ENCODE data around the gene TNC.

The TNC gene

DNA sequence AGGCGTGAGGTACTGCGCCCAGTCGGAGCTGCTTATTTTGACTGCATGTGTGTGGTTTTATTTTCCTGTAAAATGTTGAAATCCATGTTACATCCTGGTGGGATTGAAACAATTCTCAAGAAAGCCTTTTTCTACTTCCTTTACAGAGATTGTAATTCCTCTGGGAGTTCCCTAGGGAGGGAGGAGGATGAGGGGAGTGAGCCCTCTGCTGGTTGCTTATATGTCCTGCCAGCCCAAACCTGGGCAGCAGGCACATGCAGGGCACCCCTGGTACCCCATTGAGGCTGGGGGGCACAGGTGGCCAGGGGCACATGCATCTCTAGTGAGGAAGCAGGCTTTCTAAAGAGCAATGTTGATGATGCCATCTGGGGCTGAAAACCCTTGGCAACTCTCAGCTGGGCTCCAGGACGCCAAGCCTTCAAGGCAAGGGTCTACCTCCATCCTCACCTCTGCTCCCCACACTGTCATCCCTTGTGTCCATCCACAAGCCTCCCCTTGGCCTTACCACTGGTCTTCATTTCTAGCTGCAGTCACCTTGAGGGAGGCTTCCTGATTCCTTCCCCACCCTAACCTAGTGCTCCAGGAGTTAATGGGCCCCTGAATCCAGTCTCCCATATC, 102.8 kb downstream of the TNC start:
- peak in 8 of 58 donors; percentile 4 to 20 (median 10) for DNase-seq

DNA sequence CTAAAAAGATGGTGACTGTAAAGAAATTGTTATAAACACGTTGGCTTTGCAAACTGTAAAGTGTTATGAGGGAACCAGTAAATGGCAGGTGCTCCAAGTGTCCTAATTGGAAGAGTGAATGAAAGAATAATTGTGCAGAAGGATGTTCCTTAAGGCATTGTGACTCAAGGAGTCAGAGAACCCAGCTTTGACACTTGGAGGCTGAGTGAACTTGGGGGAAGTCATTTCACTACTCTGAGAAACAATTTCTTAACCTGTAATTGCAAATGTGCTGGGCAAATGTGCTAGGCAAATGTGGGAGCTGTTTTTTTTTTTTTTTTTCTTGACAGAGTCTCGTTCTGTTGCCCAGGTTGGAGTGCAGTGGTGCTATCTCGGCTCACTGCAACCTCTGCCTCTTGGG, 103.5 kb downstream of the TNC start:
- no peak for DNase-seq

DNA sequence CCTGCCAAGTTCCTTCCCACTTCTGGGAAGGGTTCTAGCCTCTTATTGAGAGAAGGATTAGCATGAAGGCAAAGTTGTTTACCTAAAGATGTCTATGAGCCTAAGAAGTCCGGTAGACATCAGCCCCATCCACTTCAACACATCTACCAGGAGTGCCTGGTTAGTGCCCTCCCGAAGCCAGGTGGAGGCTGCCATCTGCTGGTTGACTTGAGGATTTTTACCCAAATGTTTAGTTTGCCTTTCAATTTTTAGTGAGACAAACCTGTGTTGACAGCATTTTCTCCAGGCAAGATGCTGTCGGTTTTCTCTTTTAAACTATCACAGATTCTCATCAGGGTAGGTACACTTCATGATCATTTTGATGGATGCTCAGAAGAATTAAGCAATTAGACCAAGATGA, 104.0 kb downstream of the TNC start:
- peak in 46 of 58 donors; percentile 8 to 73 (median 28) for DNase-seq

DNA sequence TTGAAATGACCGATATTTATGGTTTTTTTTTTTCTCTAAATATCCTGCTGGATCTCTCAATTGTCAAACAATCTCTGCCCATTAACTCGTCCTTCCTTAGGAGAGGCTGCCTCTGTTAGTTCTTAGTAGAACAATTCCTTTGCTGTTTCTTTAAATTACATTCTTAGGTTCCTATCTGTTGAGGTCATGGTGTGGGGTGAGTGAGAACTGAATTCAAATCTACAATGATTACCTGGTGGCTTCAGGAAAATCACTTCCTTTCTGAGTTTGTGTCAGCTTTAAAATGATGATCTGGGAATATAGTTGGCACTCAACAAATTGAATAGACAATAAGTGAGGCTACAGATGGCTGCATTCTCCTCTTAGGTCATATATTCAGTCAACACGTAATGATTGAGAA, 105.5 kb downstream of the TNC start:
- DNase-seq: no peak

DNA sequence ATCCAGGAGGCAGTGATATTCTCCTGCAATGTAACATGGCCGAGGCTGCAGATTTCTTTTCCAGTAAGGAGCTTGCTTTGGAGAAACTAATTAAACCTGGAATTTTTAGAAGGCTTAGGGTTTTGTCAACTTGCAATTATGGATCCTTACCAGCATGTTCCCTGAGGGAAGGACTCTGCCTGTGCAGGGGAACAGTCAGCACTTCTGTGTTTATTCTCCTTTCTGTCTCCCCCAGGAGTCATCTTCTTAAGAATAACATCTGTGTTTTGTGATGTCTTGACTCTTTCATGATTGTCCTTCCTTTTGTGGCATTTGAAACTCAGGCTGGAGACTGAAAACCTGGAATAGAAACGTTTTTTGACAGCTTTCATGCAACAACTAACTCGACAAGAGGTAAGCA, 107.1 kb downstream of the TNC start:
- no peak for DNase-seq

DNA sequence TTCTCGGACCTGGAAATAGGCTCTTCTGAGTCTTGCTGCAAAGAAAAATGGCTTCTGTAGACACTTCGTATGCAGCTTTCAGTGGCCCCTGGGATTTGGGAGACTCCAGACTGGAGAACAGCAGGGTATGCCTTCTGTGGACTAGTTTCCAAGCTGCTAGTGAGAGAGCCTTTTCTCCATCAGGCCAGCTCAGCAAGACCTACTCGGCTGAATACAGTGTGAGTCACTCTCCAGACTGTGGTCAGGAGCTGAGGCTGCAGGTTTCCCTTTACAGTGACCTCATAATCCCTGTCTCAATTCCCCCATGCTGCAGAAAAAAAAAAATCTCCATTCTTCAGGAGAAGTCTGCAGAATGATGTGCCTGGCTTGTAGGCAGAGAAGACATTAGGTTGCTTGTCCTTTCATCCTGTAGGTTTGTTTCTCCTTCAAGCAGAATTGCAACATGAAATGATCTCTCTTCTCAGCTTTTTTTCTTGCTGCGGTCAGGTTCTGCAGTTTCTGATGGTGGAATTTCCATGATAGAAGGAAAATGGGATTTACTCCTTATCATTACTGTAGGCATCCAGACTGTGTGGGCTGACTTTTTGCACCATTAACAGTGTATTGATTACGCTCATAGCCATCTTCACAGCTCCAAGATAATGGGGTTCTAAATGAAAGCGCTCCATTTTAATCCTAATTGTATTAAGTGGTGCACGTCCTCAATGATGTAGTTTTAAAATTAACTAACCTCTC, 109.3 kb downstream of the TNC start:
- DNase-seq: no peak

DNA sequence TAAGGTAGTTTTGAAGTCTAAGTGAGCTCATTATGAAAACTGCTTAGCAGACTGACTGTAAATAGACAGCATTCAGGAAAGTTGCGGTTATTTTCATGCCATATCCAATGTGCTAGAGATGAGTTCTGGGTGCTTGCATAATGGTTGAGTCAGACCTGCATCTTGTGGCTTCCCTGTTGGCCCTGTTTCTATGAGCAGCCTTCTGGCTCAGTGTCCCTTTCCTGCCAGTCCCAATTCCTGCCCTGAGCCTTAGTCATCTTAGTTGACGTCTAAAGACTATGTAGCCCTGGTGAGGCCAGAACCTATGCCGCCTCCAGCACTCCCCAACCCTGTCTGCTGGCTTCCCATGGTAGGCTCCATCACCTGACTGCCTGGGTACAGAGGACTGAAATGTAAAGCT, 111.3 kb downstream of the TNC start:
- DNase-seq: peak in 5 of 58 donors; percentile 4 to 18 (median 8)

DNA sequence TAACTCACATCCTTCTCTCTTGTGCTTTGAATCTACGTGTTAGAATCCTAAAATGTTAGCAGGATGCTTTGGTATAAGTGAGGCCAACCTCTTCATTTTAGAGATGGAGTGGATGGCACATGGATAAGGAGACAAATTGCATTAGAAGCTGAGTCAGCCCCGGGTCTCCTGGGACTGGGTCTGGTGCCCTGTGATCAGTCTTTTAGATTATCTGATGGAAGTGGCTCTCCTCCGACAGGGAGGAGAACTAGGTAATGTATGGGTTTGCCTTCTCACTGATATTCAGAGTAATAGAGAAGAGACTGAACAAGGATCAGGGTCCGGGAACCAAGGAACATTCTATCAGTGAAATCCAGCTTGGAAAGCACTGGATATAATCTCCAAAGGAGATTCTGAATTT, 112.6 kb downstream of the TNC start:
- no peak for DNase-seq

DNA sequence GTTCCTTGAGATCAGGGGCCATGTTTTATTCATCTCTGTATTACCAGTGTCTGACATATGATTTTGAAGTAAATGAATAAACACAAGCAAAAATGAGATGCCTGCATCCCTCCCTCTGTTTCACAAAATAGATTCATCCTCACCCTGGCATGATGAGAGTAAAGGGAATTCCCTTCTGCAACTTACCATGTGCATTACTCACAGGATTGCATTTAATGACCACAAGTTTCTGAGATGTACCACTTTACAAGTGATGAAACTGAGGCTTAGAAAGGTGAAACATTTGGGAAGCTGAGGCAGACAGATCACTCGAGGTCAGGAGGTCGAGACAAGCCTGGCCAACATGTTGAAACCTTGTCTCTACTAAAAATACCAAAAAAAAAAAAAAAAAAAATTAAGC, 113.4 kb downstream of the TNC start:
- DNase-seq: no peak

DNA sequence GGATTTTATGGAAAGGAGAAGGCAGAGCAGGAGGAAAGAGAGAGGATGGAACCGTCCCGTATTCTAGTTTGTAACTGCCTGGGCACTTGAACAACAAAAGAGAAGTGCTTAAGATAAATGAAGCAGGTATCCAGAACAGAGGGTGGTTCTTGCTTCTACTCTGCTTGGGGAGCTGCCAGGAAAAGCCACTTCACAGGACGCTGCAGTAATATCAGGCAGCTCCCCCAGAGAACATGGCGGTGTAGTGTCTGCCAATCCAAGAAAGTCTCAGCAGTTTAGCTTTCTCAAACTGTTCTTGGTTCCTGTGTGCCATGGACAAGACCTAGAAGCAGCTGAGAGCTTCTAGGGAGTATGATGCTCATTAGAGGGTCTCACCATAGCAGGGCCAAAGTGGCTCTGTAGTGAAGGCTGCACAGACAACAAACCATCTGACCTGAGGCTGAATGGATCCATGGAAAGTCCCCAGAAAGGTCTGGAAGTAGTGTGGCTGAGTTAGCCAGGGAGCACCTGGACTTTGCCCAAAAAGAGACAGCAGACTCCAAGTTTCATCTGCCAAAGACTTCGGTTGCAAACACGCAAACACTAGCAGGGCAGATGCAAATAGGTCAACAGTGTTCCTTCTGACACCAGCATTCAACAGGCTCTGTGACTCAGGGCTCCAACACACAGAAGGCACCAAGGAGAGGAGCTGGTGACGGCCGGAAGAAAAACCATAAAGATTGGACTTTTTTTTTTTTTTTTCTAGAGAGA, 115.4 kb downstream of the TNC start:
- DNase-seq: no peak

DNA sequence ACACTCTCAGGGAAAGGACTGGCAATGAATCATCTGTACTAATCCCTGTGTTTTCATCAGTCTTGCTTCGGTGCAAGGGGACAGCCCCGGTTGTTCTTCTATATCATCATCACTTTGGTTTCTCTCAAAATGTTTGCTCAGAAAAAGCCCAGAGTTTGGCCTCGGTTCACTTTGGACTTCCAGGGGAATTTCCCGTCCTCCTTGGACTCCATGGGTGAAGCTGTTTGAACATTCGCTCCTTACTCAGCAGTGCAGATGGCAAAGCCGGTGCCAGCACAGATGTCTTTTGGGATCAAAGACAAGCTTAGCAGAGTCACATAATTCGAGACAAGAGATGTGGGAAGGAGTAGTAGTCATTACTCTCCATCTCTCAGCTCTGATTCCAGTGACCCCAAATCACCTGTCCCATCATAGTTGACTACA, 117.7 kb downstream of the TNC start:
- peak in 4 of 58 donors; percentile 2 to 37 (median 8) for DNase-seq

DNA sequence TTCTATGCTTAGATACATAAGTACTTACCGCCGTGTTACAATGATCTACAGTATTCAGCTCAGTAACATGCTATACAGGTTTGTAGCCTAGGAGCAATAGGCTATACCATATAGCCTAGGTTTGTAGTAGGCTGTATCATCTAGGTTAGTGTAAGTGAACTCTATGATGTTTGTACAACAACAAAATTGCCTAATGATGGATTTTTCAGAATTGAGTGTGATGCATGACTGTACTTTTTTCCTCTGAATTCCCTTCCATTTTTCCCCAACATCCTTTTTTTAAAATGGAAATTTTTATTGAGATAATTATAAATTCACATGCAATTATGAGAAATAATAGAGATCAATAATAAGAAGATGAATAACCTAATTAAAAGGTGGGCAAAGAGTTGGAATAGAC, 119.6 kb downstream of the TNC start:
- no peak for DNase-seq

DNA sequence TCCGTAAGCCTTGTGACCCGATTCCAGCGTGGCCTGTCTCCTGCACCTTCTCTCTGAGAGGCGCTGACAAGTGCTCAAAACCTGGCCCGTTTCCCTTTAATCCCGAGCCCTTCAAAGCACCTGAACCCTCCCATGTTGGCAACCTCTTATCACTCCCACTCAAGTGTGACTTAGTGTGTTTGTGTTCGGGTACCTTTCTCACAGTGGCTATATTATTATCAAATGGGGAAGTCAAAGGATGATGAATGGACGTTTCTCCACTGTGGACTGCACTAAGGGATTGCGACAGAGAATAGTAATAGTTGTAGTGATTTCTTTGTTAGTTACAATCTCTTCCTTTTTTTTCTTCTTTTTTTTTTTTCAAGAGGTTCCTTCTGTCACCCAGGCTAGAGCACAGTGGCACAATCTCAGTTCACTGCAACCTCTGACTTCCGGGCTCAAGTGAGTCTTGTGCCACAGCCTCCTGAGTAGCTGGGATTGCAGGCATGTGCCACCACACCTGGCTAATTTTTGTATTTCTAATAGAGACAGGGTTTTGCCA, 122.2 kb downstream of the TNC start:
- peak in 1 of 58 donors; percentile 3 for DNase-seq

DNA sequence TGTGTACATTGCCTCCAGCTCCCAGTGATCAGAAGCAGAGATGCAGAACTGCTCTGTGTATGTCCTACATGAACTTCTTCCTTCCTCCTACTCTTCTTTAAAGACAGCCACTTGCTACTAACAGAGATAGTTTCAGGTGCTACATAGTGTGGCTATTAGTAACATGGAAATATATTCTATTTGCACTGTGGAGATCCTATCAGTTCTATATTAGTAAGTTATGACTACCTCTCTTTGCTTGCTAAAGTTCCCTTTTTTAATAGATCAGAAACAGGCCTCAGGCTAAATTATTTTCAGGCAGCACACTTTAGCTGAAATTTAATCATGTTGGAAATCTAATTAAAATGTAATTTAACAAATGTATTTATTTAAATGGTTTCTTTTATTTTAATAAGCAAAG, 123.2 kb downstream of the TNC start:
- DNase-seq: no peak

DNA sequence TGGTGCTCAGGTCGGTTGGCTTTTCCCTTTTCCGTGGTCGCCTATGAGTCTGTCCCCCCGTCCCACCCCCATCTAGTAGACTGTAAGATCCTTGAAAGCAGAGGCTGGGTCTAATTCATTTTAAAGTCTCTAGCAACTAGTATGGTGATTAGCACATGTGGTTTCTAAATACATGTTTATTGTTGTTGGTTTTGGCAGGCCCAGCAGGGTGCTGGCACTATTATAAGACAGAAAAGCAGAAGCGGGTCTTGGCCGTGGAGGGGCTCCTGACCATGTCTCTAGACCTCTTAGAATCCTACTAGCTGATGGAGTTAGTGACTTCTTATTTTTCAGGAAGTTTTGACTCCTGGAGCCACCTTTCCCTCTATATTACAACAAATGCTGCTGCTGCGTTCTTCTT, 126.1 kb downstream of the TNC start:
- no peak for DNase-seq

DNA sequence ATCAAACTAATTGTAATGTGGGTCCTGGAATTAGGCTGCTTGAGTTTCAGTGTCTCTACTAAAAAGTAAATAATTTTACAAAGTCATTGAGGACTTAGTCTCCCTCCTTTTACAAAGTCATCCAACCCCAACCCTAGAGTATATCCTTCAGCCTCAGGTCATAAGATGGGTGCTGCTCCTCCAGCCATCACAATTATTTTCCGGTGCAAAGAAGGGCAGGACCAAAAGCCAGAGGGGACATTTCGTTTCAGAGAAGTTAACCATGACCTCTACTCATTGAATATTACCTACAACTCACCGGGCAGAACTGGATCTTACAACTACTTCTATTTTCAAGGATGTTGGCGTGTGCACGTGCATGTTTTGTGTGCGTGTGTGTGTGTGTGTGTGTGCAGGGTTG, 127.1 kb downstream of the TNC start:
- no peak for DNase-seq

DNA sequence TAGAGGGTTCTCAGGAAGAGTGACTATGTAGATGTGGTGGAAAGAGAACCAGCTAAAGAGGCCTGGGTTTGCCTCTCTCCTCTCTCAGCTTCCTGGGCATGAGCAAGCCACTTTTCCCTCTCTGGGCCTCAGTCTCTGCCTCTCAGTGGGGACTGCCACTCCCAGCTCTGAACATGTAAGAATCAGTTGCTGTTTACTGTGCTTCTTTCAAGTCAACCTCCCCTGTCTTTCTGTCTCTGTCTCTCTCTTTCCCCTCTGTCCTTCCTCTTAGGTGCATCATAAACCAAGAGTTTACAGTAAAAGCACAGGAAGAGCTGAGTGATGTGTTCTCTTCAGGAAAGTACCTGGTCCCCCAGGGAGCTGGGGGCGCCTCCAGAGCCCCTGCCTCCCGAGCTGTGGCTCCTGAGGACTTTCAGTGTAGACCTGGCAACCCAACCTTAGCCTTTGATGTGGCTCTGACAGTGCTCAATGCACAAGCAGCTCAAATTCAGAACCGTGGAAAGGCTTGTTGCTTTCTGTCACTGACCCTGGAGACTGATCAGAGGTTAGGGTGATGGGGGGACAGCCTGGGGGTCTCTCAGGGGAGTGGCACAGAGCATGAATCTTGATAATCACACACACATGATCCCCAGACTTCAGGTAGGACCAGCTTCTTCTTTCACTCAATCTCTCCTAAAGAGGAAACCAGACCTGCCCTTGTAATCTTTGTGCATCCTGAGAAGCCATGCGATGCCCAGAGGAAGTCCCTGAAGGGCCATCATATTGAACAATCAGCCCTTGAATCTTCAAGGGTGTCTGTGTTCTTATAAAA, 128.2 kb downstream of the TNC start:
- no peak for DNase-seq

DNA sequence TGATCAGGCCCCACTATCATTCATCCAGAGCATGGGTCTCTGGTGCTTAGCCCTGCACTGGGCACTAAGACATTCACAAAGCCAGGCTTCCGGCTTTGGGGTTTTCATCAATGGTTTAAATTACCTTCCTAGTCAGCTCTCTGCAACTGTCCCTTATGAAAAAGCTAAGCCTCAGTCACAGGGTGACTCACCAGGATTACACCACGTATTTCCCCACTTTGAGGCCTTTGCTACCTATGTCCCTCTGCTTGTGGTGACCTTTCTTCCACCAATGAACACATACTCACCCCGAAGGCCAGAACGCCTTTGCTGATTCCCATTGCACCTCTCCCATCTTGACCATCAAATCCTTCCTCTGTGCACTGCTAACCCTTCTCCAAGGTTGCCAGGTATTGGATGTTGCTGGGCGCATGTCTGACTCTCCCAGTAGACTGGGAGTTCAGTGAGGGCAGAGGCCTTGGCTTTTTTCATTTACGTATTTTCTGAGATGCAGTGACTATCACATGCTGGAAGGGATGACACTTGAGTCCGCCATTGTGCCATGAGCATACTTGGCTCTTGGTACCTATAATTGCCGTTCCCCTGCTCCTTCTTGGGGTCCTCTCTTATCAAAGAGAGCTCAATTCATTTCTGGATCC, 128.9 kb downstream of the TNC start:
- DNase-seq: no peak

DNA sequence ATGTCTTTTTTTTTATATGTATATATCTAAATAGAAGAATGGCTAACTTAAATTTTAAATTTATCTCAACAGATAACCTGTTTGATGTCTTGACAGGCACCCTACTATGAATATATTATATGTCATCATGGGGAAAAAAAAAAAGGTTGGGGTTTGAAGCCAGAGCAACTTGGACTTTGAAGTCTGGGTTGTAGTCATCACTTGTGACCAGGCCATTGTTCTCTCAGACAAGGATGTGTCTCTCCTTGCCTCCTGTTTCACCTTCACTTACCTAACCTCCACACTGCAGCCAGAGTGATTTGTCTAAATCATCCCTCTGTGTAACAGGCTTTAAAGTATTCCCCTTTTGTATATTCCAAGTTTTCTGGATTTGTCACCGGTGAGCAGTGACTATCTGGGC, 130.8 kb downstream of the TNC start:
- DNase-seq: no peak

DNA sequence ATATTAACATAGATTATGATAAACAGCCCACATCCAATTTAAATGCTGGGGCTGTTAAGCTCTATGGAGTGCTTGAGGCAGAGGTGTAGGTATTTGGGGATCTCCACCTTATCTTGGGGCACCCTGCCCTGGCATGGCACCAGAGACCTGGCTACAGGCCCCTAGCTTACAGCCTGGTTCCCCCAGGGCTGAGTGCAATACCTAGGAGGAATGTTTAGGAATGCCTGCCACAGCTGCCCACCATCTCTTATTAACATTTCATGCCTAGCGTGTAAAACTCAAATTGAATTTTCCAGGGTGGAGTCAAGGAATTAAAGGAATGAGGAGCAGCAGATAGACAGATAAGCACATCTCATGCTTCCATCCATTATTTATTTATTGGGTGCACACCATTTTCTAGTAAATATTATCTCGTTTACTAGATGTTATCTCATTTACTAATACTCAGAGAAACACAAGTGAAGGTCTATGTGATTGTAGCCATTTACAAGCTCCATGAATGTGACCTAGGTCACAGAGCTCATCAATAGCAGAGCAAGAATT, 131.9 kb downstream of the TNC start:
- no peak for DNase-seq

DNA sequence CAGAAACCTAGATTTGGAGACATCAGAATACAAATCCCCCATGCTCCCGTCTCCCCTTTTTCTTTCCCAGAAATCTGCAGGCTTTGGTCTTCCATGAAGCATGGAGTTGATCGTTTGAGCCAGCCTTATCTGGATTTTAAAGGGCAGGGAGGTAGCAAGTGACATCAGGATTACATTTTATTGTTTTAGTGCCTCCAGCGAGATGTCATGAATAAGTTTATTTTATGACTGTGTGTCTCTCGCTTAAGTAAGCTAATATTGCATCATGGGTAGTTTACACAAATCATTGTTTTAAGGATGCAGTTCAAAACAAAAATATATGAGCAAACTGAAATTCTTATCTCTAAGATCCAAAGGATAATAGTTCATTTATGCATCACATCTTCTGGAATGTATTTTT, 136.9 kb downstream of the TNC start:
- DNase-seq: no peak
